Thyroid gland (tissue), 4 donors: Measurements from ENCODE around the gene CST5. TPM values are rescaled to one million over a fixed set of nuclear protein-coding genes. Genes with fewer than 3 reads are reported as not detected.
"Not testable (repeated sequence)": the region's sequence is repeated elsewhere in the genome, so short reads cannot be mapped to it uniquely, and the experiment has no call there.

ENCODE experiments used
- DNase-seq, 2 donors: peaks; one replicate each; pipeline ENCODE4 v3.0.0-alpha.2; 2019
- H3K27ac ChIP-seq, 3 donors: fragments of 200-600 bp; sonication (generic); 1 replicate in 2 of 3; 2 replicates in 1 of 3; pipeline ENCODE4 v1.5.1; 2016 to 2019; ENCODE audit warnings: mild to moderate bottlenecking in 1 of 3, moderate library complexity in 1 of 3
- H3K27me3 ChIP-seq: fragments of 200-600 bp; sonication (generic); one replicate; pipeline ENCODE4 v1.5.1; 2019
- H3K36me3 ChIP-seq, 2 donors: fragments of 200-600 bp; sonication (generic); one replicate each; pipeline ENCODE4 v1.5.1; 2016 to 2019
- H3K4me1 ChIP-seq, 2 donors: fragments of 200-600 bp; sonication (generic); one replicate each; pipeline ENCODE4 v1.5.1; 2017 to 2019
- H3K4me3 ChIP-seq, 3 donors: fragments of 200-600 bp; sonication (generic); replicated peaks in 1 of 3; 1 replicate in 2 of 3; 2 replicates in 1 of 3; pipeline ENCODE4 v1.5.1; 2016; ENCODE audit warnings: mild to moderate bottlenecking in 1 of 3
- H3K9me3 ChIP-seq: fragments of 200-600 bp; sonication (generic); one replicate; pipeline ENCODE4 v1.5.1; 2017
- CTCF ChIP-seq, 6 experiments: fragments of 200-600 bp in 3 of 6; fragments of 450-650 bp in 3 of 6; sonication (generic) in 3 of 6; IDR thresholded peaks; one replicate each; pipeline ENCODE4 v1.5.1; 2016 to 2019; ENCODE audit warnings: antibody characterized with exemption in 6 of 6, mild to moderate bottlenecking in 2 of 6, inconsistent platforms in 1 of 6, moderate library complexity in 1 of 6
- POLR2A ChIP-seq, 2 donors: fragments of 450-650 bp; IDR thresholded peaks; one replicate each; pipeline ENCODE4 v1.6.1; 2017; ENCODE audit warnings: antibody characterized with exemption in 2 of 2, mild to moderate bottlenecking in 2 of 2, moderate library complexity in 1 of 2
- WGBS, 2 donors: methylation state at CpG; one replicate each; pipeline ENCODE4 v1.1.5; 2017; 5-methylcytosine and 5-hydroxymethylcytosine counted together
- intact Hi-C: fragments of 100-400 bp; cut with DNase I; formaldehyde crosslinking; loops from one replicate; pipeline ENCODE4 v1.15.1; 2023
- total RNA-seq, 4 donors: library from RNA; depleted of rRNA; stranded (reverse); fragments of >200 nt; gene quantifications; one replicate each; pipeline ENCODE4 v1.2.3, GENCODE V29; 2016

Gene CST5
- total RNA-seq, 4 donors from 2014 or later: not detected

GRCh38 chr20:23910210-23910609, 30.7 kb upstream of the CST5 start:
- TF ChIP-seq CTCF (IDR thresholded peaks at IDR 0.05): no peak
- TF ChIP-seq POLR2A (IDR thresholded peaks at IDR 0.05): no peak
- Histone ChIP-seq H3K36me3 (no peaks in the 10 kb centered on the region), H3K4me1 (no peaks in the 10 kb centered on the region), H3K27ac (no peak overlapping the region), H3K4me3 (no peak overlapping the region), H3K27me3 (no peaks in the 10 kb centered on the region), H3K9me3 (no peaks in the 10 kb centered on the region)
- intact Hi-C loops: no loop called here
- no peak for DNase-seq
- 36 to 38% methylated on average over 4 of the region's 4 CpGs for WGBS, 2 donors

- intact Hi-C loops: no loop called here
- H3K4me3 ChIP-seq: no peak overlapping the region
- H3K27me3 ChIP-seq: no peaks in the 10 kb centered on the region
- DNase-seq: no peak
- TF ChIP-seq CTCF (IDR thresholded peaks at IDR 0.05) (no peak), POLR2A (IDR thresholded peaks at IDR 0.05) (no peak)
- 97 to 100% methylated on average over 2 of the region's 2 CpGs for WGBS, 2 donors
- no peaks in the 10 kb centered on the region for H3K36me3 ChIP-seq
- no peak overlapping the region for H3K27ac ChIP-seq
- H3K9me3 ChIP-seq: no peaks in the 10 kb centered on the region
- H3K4me1 ChIP-seq: no peaks in the 10 kb centered on the region
These were observed 29.8 kb upstream of the CST5 start for GRCh38 chr20:23909390-23909789.

- Histone ChIP-seq H3K9me3 (no peaks in the 10 kb centered on the region), H3K27ac (no peak overlapping the region), H3K4me1 (no peaks in the 10 kb centered on the region), H3K27me3 (no peaks in the 10 kb centered on the region), H3K4me3 (no peak overlapping the region), H3K36me3 (no peaks in the 10 kb centered on the region)
- no peak for DNase-seq
- TF ChIP-seq POLR2A (IDR thresholded peaks at IDR 0.05) (no peak), CTCF (IDR thresholded peaks at IDR 0.05) (no peak)
- 52 to 54% methylated on average over 1 of the region's 1 CpG for WGBS, 2 donors
- intact Hi-C loops: no loop called here
These were observed 28.0 kb upstream of the CST5 start for GRCh38 chr20:23907579-23907978.

- H3K36me3 ChIP-seq, H3K9me3 ChIP-seq, H3K27ac ChIP-seq, DNase-seq, H3K27me3 ChIP-seq, H3K4me1 ChIP-seq, H3K4me3 ChIP-seq, intact Hi-C loops: not testable (repeated sequence)
- WGBS, 2 donors: 45 to 50% methylated on average over 6 to 8 of the region's 8 CpGs
These were observed 22.8 kb upstream of the CST5 start for GRCh38 chr20:23902396-23902795.

GRCh38 chr20:23890867-23891266, 11.3 kb upstream of the CST5 start:
- H3K27ac ChIP-seq, H3K36me3 ChIP-seq, H3K4me1 ChIP-seq, H3K4me3 ChIP-seq, DNase-seq, H3K27me3 ChIP-seq, intact Hi-C loops, H3K9me3 ChIP-seq: not testable (repeated sequence)
- 94 to 95% methylated on average over 4 of the region's 4 CpGs for WGBS, 2 donors

- Histone ChIP-seq H3K27me3 (no peaks in the 10 kb centered on the region), H3K4me1 (no peaks in the 10 kb centered on the region), H3K36me3 (no peaks in the 10 kb centered on the region), H3K9me3 (no peaks in the 10 kb centered on the region), H3K27ac (no peak overlapping the region), H3K4me3 (no peak overlapping the region)
- WGBS, 2 donors: 13 to 18% methylated on average over 5 to 6 of the region's 8 CpGs
- TF ChIP-seq CTCF (IDR thresholded peaks at IDR 0.05) (peak; percentile 65 to 79 (median 70)), POLR2A (IDR thresholded peaks at IDR 0.05) (no peak)
- intact Hi-C loops: no loop called here
- DNase-seq: peak; percentile 48 to 61
These were observed 10.2 kb upstream of the CST5 start for GRCh38 chr20:23889775-23890187.
